Right hindlimb (tissue), 1 donor: Measurements from ENCODE around the gene F10.
"Not testable (repeated sequence)": the region's sequence is repeated elsewhere in the genome, so short reads cannot be mapped to it uniquely, and the experiment has no call there.

ENCODE experiments used
- DNase-seq: peaks from one replicate; pipeline ENCODE4 v3.0.0-alpha.2; 2018

F10 gene

GRCh38 chr13:113086991-113087922, 35.3 kb upstream of the F10 start:
- no peak for DNase-seq

- DNase-seq = no peak
These were observed 34.5 kb upstream of the F10 start for GRCh38 chr13:113087923-113088690.

DNA sequence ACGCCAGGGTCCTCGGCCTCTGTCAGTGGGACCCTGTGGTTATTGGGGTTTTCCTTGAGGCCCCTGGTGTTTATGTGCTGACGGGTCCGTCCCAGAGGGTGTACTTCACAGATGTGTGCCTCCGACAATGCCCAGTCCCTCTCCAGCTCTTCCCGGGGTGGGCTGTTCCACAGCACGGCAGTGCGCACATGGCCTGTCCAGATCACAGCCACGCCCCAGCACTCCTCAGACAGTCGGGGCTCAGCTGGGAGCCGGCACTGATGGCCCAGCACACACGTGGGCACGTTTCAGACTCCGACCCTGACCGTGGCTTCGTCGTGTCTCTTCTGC, 33.9 kb upstream of the F10 start:
- no peak for DNase-seq

GRCh38 chr13:113089693-113090414, 32.7 kb upstream of the F10 start:
- DNase-seq = no peak

- no peak for DNase-seq
These were observed 32.2 kb upstream of the F10 start for GRCh38 chr13:113090415-113090770.

GRCh38 chr13:113090806-113091205, 31.8 kb upstream of the F10 start:
- no peak for DNase-seq

GRCh38 chr13:113091211-113091771, 31.3 kb upstream of the F10 start:
- DNase-seq = no peak

- DNase-seq = no peak
These were observed 30.5 kb upstream of the F10 start for GRCh38 chr13:113091891-113092775.

- DNase-seq = no peak
These were observed 29.6 kb upstream of the F10 start for GRCh38 chr13:113092776-113093579.

DNA sequence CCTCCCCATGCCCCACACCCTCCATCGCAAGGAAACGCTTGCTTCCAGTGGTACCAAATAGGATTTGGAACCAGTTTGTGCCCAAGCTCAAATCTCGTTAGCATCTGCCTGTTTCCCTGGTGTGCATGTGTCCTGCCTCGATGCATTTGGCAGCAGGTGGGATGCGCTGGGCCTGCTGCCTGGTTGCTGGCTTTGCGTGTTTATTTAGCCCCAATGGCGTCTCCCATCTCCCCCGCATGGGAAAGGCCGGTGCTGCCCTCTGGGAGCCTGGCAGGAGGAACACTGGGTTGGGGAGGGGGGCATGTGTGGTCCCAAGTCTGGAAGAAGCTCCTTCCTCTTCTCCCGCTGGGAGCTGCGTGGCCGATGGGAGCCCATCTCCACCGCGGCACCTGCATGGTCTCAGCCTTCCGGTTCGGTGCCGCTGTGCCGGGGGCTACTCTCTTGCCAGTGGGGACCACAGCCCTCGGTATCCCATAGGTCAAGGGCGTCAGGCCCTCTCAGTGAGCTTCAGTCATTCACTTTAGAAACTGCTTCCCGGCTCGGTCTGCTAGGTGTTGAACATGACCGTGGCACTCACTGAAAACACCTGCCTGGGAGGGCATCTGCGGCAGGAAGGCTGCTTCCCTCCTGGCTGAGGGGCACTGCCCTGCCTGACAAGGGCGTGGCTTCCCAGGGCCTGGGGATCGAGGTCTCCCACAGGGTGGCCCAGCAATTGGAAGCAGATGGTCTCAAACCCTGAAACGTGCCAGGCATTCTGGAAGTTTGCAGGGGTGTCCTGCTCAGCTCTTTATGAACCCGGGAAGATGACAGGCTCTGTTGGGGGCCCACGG, 28.8 kb upstream of the F10 start:
- DNase-seq = no peak

DNA sequence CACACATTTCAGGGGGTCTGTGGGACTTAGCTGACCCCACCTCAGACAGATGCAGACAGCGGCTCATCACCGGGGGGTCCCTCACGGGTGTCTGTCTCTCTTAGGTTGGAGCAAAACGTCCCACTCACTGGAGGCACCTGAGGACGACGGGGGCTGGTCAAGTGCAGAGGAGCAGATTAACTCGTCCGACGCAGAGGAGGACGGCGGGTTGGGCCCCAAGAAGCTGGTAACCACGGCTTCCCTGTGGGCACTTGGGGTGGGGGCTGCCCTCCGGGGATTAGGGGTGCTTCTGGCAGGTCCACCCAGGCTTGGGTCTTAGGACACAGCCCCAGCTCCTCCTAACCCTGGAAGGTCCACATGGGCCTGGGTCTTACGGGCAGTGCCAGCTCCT, 28.2 kb upstream of the F10 start:
- DNase-seq = no peak

- no peak for DNase-seq
These were observed 27.2 kb upstream of the F10 start for GRCh38 chr13:113095146-113096051.

DNA sequence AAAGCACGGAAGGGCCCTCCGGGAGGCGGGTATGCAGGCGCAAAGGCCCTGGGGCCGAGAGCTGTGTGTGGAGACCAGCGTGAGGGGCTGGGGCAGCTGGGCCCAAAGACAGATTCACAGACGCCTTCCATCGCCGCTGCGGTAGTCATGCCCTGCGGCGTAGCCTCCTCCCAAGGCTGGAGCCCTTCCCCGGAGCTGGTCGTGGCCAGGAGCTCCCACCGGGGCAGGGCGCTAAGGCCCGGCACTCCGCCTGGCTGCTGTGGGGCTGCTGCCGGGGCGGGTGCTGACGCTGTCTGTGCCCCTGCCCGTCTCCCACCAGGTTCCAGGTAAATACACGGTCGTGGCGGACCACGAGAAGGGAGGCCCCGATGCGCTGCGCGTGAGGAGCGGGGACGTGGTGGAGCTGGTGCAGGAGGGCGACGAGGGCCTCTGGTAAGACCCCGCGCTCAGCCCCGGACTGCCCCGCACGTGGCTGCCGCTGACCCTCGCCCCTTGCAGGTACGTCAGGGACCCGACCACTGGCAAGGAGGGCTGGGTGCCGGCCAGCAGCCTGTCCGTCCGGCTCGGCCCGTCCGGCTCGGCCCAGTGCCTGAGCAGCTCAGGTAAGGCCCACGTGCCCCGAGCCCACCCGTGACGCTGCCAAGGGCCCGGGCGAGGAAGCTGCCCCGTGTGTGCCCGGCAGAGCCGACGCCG, 26.4 kb upstream of the F10 start:
- DNase-seq = no peak

GRCh38 chr13:113096745-113097305, 25.8 kb upstream of the F10 start:
- no peak for DNase-seq

DNA sequence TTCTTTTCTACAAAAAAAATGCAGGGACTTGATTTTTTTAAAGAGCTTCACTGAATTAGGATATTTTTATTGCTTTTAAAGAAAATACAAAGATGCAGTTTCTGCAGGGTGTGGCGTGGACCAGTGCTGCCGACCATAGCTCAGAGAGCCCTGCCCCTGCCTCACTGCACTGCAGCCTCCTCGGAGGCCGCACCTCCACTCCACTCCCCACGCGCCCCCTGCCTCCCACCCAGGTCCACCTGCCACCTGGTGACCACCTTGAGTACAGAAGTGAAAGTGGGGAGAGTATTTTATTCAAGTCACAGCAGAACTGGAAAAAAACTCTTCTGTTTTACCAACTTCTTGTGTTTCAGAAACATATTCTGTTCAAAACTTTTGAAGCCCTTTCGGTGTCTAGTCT, 24.9 kb upstream of the F10 start:
- DNase-seq = no peak

GRCh38 chr13:113098162-113098732, 24.4 kb upstream of the F10 start:
- DNase-seq = peak; percentile 88

GRCh38 chr13:113099142-113099541, 23.5 kb upstream of the F10 start:
- DNase-seq = no peak

DNA sequence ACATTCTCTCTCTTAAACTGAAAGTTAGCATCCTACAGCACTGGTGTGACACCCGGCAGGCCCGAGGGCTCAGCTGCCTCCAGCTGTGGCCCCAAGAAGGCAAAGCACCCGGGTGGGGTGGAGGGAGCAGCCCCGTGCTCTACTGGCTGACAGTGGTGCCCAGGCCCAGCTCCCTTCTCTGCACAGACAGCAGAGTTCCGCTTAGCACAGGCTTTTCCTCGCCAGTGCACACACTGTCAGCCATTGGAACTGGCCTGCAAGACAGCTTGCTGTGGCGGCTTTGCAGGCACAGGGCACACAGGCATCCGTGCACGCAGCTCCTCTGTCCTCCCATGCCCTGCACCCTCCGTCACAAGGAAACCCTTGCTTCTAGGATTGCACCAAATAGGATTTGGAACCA, 20.3 kb upstream of the F10 start:
- DNase-seq = not testable (repeated sequence)
